Karpas-422 (cell line): Measurements from ENCODE around the gene DOCK6. TPM values are rescaled to one million over a fixed set of nuclear protein-coding genes. Genes with fewer than 3 reads are reported as not detected.
A peak's percentile ranks its signal among the peaks of the same experiment; 100 is the strongest.

Experiments used
- DNase-seq: peaks from one replicate; pipeline ENCODE4 v3.0.0-alpha.2; 2015
- H2AFZ ChIP-seq: fragments of 200-600 bp; sonication (generic); 2 replicates; pipeline ENCODE4 v1.6.1; 2014; ENCODE audit warnings: antibody characterized with exemption, low read length, mixed read lengths
- H3K27ac ChIP-seq: fragments of 200-600 bp; sonication (generic); 2 replicates; pipeline ENCODE4 v1.5.1; 2014; ENCODE audit warnings: mild to moderate bottlenecking, low read length, moderate library complexity
- H3K27me3 ChIP-seq: fragments of 200-600 bp; sonication (generic); 2 replicates; pipeline ENCODE4 v1.6.1; 2014; ENCODE audit warnings: low read length, mixed read lengths
- H3K36me3 ChIP-seq: fragments of 200-600 bp; sonication (generic); 2 replicates; pipeline ENCODE4 v1.6.1; 2014; ENCODE audit warnings: low read length, mixed read lengths; ENCODE audit not compliant: insufficient read depth
- H3K4me1 ChIP-seq: fragments of 200-600 bp; sonication (generic); 2 replicates; pipeline ENCODE4 v1.6.1; 2014; ENCODE audit warnings: mild to moderate bottlenecking, low read length, mixed read lengths
- H3K4me2 ChIP-seq: fragments of 200-600 bp; sonication (generic); 2 replicates; pipeline ENCODE4 v1.6.1; 2014; ENCODE audit warnings: low read length, low read depth, mild to moderate bottlenecking; ENCODE audit not compliant: poor library complexity, severe bottlenecking
- H3K4me3 ChIP-seq: fragments of 200-600 bp; sonication (generic); 2 replicates; pipeline ENCODE4 v1.5.1; 2014; ENCODE audit warnings: mild to moderate bottlenecking, antibody characterized with exemption, low read length, mixed read lengths
- H3K79me2 ChIP-seq: fragments of 200-600 bp; sonication (generic); 2 replicates; pipeline ENCODE4 v1.6.1; 2014; ENCODE audit warnings: mild to moderate bottlenecking, low read length, mixed read lengths
- H3K9ac ChIP-seq: fragments of 200-600 bp; sonication (generic); 2 replicates; pipeline ENCODE4 v1.6.0; 2014; ENCODE audit warnings: low read length
- H3K9me2 ChIP-seq: fragments of 200-600 bp; sonication (generic), shearing (Covaris generic); replicated peaks from 2 replicates; pipeline ENCODE4 v1.6.0; 2014; ENCODE audit warnings: mild to moderate bottlenecking, low read length, moderate library complexity; ENCODE audit not compliant: insufficient read depth
- H3K9me3 ChIP-seq: fragments of 300-700, 200-600 bp; sonication (generic); 2 replicates; pipeline ENCODE4 v1.6.1; 2014; ENCODE audit warnings: low read length, mixed read lengths
- H4K20me1 ChIP-seq: fragments of 200-600 bp; sonication (generic); 2 replicates; pipeline ENCODE4 v1.6.1; 2014; ENCODE audit warnings: mild to moderate bottlenecking, antibody characterized with exemption, low read length, low read depth; ENCODE audit not compliant: insufficient read depth
- total RNA-seq: library from RNA; depleted of rRNA; stranded (reverse); fragments of >200 nt; shearing (Covaris generic); gene quantifications from 2 replicates; pipeline ENCODE4 v1.2.3, GENCODE V29; 2014; ENCODE audit warnings: low replicate concordance

Gene DOCK6
- total RNA-seq, 1 experiment from 2014 or later, result 6.5 TPM

GRCh38 chr19:11238041-11238440 lies 24.3 kb downstream of the DOCK6 start:
- Histone ChIP-seq H3K27ac (no peak overlapping the region), H3K4me3 (no peak overlapping the region), H3K4me1 (no peaks in the 10 kb centered on the region), H3K9ac (no peak overlapping the region), H3K79me2 (no peaks in the 10 kb centered on the region), H3K9me2 (no peaks in the 10 kb centered on the region), H4K20me1 (no peaks in the 10 kb centered on the region), H3K27me3 (no peaks in the 10 kb centered on the region), H3K36me3 (no peaks in the 10 kb centered on the region), H2AFZ (no peak overlapping the region), H3K4me2 (no peak overlapping the region), H3K9me3 (no peaks in the 10 kb centered on the region)
- no peak for DNase-seq

DNA sequence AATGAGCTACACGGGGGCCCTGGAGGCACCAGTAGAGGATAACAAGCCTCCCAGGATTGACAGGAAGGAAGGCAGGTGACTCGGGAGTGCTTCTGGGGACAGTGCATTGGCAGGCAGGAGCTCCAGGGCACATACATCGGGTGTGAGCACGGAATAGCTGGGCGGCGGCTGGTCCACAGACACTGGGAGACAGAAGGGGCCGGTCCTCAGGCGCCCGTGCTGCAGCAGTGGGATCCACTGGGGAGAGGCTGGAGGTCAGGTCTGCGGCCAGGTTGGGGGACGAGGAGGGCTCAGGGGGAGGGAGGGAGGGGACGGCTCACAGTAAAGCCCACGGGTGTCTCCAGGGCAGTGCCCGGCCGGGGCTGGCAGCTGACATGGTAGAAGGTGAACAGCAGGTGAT lies 25.0 kb downstream of the DOCK6 start:
- Histone ChIP-seq H3K4me2 (no peak overlapping the region), H3K9ac (no peak overlapping the region), H3K27ac (no peak overlapping the region)

DNA sequence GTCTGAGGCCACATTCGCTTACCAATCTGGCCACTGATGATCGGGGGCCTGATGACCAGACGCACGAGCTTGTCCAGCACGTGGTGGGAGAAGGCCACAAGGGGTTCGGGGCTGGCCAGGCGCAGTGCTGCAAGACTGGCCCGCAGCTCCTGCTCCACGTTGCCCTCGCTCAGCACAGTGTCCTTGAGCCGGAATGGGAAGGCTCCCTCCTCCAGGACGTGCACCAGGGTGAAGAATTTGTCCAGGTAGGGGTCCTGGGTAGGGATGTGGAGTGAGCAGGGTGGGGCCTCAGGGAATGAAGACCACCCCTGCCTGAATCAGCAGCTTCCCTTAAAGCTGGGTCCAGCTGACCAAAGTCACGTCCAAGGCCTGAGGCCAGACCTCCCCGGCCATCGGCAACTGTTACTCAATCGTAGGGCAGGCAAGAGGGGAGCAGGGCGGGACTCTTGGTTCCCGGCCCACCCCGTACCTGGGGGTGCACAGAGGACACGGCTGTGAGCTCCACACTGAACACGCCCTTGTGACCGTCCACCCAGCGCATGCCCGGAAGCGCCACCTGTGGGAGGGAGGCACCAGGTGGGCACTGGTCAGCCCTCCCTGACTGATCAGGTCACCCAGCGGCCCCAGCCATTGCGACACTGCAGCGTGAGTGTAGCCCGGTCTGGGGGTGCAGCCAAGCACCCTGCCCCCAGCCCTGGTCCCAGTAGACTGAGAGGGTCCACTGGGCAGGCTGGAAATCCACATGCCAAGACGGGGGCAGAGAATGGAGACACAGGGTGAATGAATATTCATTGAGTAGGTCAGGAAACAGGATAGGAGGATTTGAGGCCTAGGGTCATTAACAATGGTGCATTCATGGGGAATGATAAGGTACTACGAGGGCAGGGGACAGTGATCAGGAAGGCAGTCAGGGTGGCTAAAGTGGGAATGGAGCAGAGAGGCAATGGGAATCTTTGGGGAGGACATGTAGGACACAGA lies 25.7 kb downstream of the DOCK6 start:
- no peak overlapping the region for H3K9ac ChIP-seq
- no peak overlapping the region for H3K4me2 ChIP-seq
- no peaks in the 10 kb centered on the region for H3K9me3 ChIP-seq
- no peak for DNase-seq
- no peak overlapping the region for H2AFZ ChIP-seq
- no peaks in the 10 kb centered on the region for H3K27me3 ChIP-seq
- no peak overlapping the region for H3K4me3 ChIP-seq
- no peaks in the 10 kb centered on the region for H3K9me2 ChIP-seq
- H3K27ac ChIP-seq, result no peak overlapping the region
- no peaks in the 10 kb centered on the region for H3K36me3 ChIP-seq
- H3K4me1 ChIP-seq, result peaks cover 7% of the 10 kb centered on the region
- no peaks in the 10 kb centered on the region for H4K20me1 ChIP-seq
- no peaks in the 10 kb centered on the region for H3K79me2 ChIP-seq

More for the DNA sequence above, 25.0 kb downstream of the DOCK6 start:
- Histone ChIP-seq H3K27me3 (no peaks in the 10 kb centered on the region), H3K9me3 (no peaks in the 10 kb centered on the region), H3K4me3 (no peak overlapping the region), H3K36me3 (no peaks in the 10 kb centered on the region), H2AFZ (no peak overlapping the region), H3K79me2 (no peaks in the 10 kb centered on the region), H4K20me1 (no peaks in the 10 kb centered on the region), H3K4me1 (no peaks in the 10 kb centered on the region), H3K9me2 (no peaks in the 10 kb centered on the region)
- no peak for DNase-seq

DNA sequence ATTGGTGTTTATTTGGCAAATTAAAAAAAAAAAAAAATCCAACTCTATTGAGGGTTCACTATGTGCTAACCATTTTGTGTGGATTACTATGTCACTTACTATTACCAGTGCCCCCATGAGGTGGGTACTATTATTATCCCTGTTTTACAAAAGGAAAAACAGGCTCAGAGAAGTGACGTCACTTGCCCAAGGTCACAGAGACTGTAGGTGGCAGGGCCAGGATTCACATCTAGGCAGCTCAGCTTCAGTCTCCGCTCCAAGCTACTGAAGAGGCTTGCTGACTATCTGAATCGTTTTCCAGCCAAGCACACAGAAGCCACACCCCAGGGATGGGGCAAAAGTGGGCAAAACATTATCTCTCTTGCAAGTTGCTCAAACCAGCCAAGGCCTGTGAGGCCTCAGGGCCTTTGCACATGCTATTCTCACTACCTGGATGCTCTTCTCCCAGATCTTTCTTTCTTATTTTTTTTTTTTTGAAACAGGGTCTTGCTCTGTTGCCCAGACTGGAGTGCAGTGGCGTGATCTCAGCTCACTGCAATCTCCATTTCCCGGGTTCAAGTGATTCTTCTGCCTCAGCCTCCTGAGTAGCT lies 27.7 kb downstream of the DOCK6 start:
- no peak overlapping the region for H3K4me3 ChIP-seq
- no peak overlapping the region for H3K4me2 ChIP-seq
- no peaks in the 10 kb centered on the region for H3K36me3 ChIP-seq
- peak; percentile 53 for DNase-seq
- H3K27me3 ChIP-seq, result no peaks in the 10 kb centered on the region
- H3K27ac ChIP-seq, result no peak overlapping the region
- H3K9ac ChIP-seq, result no peak overlapping the region
- peaks cover 10% of the 10 kb centered on the region for H3K4me1 ChIP-seq
- no peaks in the 10 kb centered on the region for H4K20me1 ChIP-seq
- no peaks in the 10 kb centered on the region for H3K9me2 ChIP-seq
- H3K79me2 ChIP-seq, result no peaks in the 10 kb centered on the region
- no peak overlapping the region for H2AFZ ChIP-seq
- H3K9me3 ChIP-seq, result no peaks in the 10 kb centered on the region

DNA sequence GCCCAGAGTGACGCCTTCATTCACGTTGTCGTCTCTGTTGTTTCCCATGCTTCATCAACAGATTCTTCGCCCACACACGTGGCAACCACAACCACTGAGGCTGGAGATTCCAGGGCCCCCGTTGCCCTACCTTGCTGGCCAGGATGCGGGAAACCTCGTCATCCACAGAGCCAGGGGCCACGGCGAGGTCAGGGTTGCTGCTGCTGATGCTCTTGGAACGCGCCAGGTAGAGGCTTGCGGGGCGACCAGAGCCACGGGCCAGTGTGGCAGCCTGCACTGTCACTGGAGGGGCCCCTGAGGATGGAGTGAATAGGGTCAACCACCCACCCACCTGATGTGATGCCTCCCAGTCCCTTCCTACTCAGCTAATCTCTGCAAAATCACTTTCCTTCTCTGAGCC lies 29.3 kb downstream of the DOCK6 start:
- Histone ChIP-seq H3K9me2 (no peaks in the 10 kb centered on the region), H4K20me1 (no peaks in the 10 kb centered on the region), H3K27me3 (no peaks in the 10 kb centered on the region), H3K4me1 (peaks cover 10% of the 10 kb centered on the region), H3K4me2 (no peak overlapping the region), H3K27ac (no peak overlapping the region), H3K36me3 (no peaks in the 10 kb centered on the region), H3K9me3 (no peaks in the 10 kb centered on the region), H3K4me3 (no peak overlapping the region), H3K79me2 (no peaks in the 10 kb centered on the region), H2AFZ (no peak overlapping the region), H3K9ac (no peak overlapping the region)
- no peak for DNase-seq

- Histone ChIP-seq H3K27me3 (no peaks in the 10 kb centered on the region), H3K4me2 (no peak overlapping the region), H3K27ac (no peak overlapping the region), H2AFZ (no peak overlapping the region), H3K4me3 (no peak overlapping the region), H4K20me1 (no peaks in the 10 kb centered on the region), H3K36me3 (no peaks in the 10 kb centered on the region), H3K9me3 (no peaks in the 10 kb centered on the region), H3K4me1 (peaks cover 10% of the 10 kb centered on the region), H3K79me2 (no peaks in the 10 kb centered on the region), H3K9me2 (no peaks in the 10 kb centered on the region), H3K9ac (no peak overlapping the region)
- DNase-seq, result no peak
Measured at GRCh38 chr19:11232555-11232954, 29.8 kb downstream of the DOCK6 start.

GRCh38 chr19:11230621-11231386 lies 31.5 kb downstream of the DOCK6 start:
- no peaks in the 10 kb centered on the region for H3K9me2 ChIP-seq

More at GRCh38 chr19:11230621-11231386, 31.5 kb downstream of the DOCK6 start:
- H3K4me1 ChIP-seq, result peaks cover 10% of the 10 kb centered on the region
- no peak overlapping the region for H3K4me2 ChIP-seq
- H3K4me3 ChIP-seq, result no peak overlapping the region
- H3K36me3 ChIP-seq, result no peaks in the 10 kb centered on the region
- no peak overlapping the region for H2AFZ ChIP-seq
- H4K20me1 ChIP-seq, result no peaks in the 10 kb centered on the region
- no peaks in the 10 kb centered on the region for H3K79me2 ChIP-seq
- no peak overlapping the region for H3K27ac ChIP-seq
- no peaks in the 10 kb centered on the region for H3K27me3 ChIP-seq
- DNase-seq, result no peak
- H3K9me3 ChIP-seq, result no peaks in the 10 kb centered on the region
- H3K9ac ChIP-seq, result no peak overlapping the region
